Lower leg skin (tissue), 4 donors: Measurements from ENCODE around the gene IL1RAPL1. TPM values are rescaled to one million over a fixed set of nuclear protein-coding genes. Genes with fewer than 3 reads are reported as not detected.

Experiments
- DNase-seq, 2 donors: peaks; one replicate each; pipeline ENCODE4 v3.0.0-alpha.2; 2019; ENCODE audit warnings: low spot score in 2 of 2
- H3K4me3 ChIP-seq: fragments of 200-600 bp; sonication (generic); 2 replicates; pipeline ENCODE4 v1.5.1; 2017; ENCODE audit warnings: mild to moderate bottlenecking, low read depth; ENCODE audit not compliant: poor library complexity, severe bottlenecking
- POLR2A ChIP-seq, 2 donors: fragments of 450-650 bp; IDR thresholded peaks; one replicate each; pipeline ENCODE4 v1.6.1; 2016 to 2017; ENCODE audit warnings: antibody characterized with exemption in 2 of 2, mild to moderate bottlenecking in 1 of 2, moderate library complexity in 1 of 2
- WGBS, 2 donors: methylation state at CpG; one replicate each; pipeline ENCODE4 v1.1.5; 2018; 5-methylcytosine and 5-hydroxymethylcytosine counted together
- intact Hi-C: fragments of 100-400 bp; cut with DNase I; formaldehyde crosslinking; loops from one replicate; pipeline ENCODE4 v1.15.0; 2023; ENCODE audit warnings: low total_unique reads
- total RNA-seq, 4 donors: library from RNA; depleted of rRNA; stranded (reverse); fragments of >200 nt; gene quantifications; one replicate each; pipeline ENCODE4 v1.1.0, GENCODE V29; 2016
- TF ChIP-seq, protein P1 (sequence below), 3 donors: fragments of 450-650 bp; IDR thresholded peaks; one replicate each; pipeline ENCODE4 v1.5.1; 2016; ENCODE audit warnings: antibody characterized with exemption in 3 of 3, mild to moderate bottlenecking in 3 of 3, moderate library complexity in 2 of 3

IL1RAPL1 gene
- total RNA-seq, 4 donors from 2014 or later: 0.07 to 1.8 (median 0.10) TPM; not detected in 1

DNA sequence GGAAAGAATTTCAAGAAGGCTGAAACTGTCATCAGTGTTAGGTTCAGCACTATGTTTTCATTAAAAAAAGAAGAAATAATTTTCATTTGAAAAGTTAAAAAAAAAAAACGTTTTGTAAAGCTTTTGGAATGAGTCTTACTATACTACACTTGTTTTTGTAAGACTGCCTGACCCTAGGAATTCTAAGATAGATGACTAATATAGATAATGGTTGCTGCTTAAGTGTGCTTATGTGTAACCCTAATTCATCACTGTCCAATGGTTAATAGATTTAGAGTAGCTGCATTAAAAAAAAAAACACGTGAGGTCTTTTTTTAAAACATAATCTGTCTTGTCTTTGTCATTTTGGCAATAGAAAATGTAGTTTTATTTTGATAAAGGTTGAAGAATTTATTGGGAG, 323.2 kb downstream of the IL1RAPL1 start:
- DNase-seq: no peak
- TF ChIP-seq POLR2A (IDR thresholded peaks at IDR 0.05): no peak
- TF ChIP-seq, protein P1, sequence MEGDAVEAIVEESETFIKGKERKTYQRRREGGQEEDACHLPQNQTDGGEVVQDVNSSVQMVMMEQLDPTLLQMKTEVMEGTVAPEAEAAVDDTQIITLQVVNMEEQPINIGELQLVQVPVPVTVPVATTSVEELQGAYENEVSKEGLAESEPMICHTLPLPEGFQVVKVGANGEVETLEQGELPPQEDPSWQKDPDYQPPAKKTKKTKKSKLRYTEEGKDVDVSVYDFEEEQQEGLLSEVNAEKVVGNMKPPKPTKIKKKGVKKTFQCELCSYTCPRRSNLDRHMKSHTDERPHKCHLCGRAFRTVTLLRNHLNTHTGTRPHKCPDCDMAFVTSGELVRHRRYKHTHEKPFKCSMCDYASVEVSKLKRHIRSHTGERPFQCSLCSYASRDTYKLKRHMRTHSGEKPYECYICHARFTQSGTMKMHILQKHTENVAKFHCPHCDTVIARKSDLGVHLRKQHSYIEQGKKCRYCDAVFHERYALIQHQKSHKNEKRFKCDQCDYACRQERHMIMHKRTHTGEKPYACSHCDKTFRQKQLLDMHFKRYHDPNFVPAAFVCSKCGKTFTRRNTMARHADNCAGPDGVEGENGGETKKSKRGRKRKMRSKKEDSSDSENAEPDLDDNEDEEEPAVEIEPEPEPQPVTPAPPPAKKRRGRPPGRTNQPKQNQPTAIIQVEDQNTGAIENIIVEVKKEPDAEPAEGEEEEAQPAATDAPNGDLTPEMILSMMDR (IDR thresholded peaks at IDR 0.05): no peak
- intact Hi-C loops: no loop called here
- no peak overlapping the region for H3K4me3 ChIP-seq
- WGBS, 2 donors: 24 to 32% methylated on average over 2 of the region's 2 CpGs

DNA sequence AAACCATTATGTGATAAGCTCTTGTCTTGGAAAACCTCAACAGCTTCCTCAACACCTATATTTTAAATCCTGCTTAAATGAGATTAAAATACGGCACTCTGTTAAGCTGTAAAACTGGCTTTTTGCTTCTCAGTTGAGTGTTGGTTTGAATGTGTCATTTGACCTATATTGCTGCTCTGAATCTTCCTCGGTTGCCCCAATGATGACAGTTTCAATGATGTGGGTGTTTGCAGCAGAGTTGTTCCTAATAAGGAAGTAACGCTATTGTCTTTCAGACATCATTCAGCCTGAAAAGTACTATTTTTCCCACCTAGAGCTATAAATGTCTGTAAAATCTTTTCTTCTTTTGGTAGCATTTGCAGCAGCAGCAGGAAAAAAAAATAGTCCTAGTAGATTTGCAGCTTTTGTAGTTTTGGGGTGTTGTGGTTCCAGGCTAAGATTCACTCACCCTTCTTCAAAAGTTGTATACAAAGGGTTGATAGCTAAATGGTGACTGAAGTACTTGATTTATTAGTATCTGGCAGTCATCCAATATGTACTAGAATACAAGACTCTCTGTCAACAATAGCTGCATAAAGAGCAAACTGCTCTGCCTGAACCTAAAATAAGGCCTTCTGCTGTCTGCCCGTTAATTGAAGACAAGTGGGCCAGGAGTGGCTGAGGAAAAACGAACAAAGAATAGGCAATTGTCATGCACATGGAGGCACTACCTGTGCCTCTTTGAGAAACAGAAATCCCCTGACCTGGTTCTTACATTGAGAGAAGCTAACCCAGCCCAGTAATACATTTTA, 333.1 kb downstream of the IL1RAPL1 start:
- TF ChIP-seq, protein P1 (IDR thresholded peaks at IDR 0.05): no peak
- TF ChIP-seq POLR2A (IDR thresholded peaks at IDR 0.05): no peak
- H3K4me3 ChIP-seq: no peak overlapping the region
- 53 to 55% methylated on average over 5 of the region's 5 CpGs for WGBS, 2 donors
- DNase-seq: no peak
- intact Hi-C loops: no loop called here

DNA sequence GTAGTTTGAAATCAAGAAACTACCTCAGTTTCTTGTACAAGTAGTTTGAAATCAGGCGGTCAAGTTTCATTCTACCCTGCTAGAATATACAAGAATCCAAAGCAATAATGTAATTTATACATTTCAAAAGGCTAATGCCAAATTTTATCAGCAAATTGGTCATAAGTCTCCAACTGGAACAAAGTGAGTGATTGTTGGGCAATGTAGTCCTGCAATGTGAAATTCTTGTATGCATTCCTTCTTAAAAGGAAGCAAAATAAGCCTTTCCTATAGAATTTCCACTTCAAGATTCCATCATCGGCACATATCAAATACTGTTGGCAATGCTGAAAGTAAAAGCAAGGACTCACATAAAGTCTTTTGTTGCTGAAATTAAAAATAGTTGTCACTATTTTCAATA, 334.9 kb downstream of the IL1RAPL1 start:
- intact Hi-C loops: no loop called here
- DNase-seq: no peak
- 83 to 91% methylated on average over 2 of the region's 2 CpGs for WGBS, 2 donors

DNA sequence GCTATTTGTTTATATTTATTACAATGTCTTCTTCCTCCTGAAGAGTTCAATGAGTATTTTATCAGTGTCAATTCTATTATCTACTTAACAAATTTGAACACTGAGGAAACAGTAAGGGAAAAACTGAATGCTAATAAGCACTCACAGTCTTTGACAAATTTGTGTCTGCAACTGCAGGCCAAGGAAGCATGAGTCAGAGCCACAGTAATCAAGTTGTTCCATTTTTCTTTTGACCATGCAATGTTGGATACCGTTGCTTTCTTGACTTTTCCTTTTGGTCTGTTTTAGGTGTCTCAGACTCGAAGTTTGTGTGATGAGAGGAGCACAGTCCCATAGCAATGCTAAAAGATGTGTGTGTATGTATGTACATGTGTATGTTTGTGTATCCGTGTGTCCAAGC, 359.6 kb downstream of the IL1RAPL1 start:
- TF ChIP-seq, protein P1 (IDR thresholded peaks at IDR 0.05): no peak
- TF ChIP-seq POLR2A (IDR thresholded peaks at IDR 0.05): no peak
- intact Hi-C loops: no loop called here
- 60 to 91% methylated on average over 3 of the region's 3 CpGs for WGBS, 2 donors
- no peak overlapping the region for H3K4me3 ChIP-seq
- no peak for DNase-seq

More for the DNA sequence above, 334.9 kb downstream of the IL1RAPL1 start:
- no peak overlapping the region for H3K4me3 ChIP-seq
- TF ChIP-seq, protein P1 (IDR thresholded peaks at IDR 0.05): no peak
- no peak for TF ChIP-seq POLR2A (IDR thresholded peaks at IDR 0.05)

DNA sequence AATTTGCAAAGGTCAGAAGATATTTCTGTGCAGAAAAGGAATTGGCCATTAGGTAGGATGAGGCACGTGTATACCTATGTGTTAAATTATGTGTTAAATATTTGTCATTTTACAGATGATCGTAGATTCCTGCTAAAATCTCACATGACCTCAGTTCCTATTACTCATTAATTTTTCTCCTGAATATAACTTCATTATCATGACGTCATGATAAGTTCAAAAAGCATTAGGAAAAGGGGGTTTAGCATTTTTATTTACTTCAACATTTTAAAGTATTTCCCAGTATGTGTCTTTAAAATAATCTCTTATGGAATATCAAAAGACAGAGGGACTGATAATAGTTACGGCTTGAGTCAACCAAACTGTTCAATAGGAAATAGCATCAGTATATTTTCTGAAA, 372.8 kb downstream of the IL1RAPL1 start:
- intact Hi-C loops: no loop called here
- WGBS, 2 donors: 64 to 70% methylated on average over 4 of the region's 4 CpGs
- no peak for TF ChIP-seq POLR2A (IDR thresholded peaks at IDR 0.05)
- TF ChIP-seq, protein P1 (IDR thresholded peaks at IDR 0.05): no peak
- no peak overlapping the region for H3K4me3 ChIP-seq
- no peak for DNase-seq

DNA sequence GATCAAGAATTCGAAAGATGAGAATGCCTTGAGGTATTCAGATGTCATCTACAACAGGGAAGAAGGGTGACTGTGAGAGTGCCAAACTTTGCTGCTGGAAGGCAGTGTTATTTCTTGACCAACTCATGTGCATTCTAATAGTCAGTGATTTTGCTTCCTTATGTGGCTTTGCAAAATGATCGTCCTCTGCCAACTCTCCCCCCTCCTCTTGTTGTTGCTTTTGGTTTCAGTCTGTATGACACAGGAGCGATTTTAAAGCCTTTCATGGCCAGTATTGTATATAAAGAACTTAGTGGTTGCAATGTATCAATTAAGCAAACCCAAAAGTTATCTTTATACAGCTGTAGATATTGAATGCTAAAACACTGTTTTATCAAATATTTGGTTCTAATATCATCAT, 379.1 kb downstream of the IL1RAPL1 start:
- intact Hi-C loops: no loop called here
- WGBS, 2 donors: 40 to 41% methylated on average over 3 of the region's 3 CpGs
- no peak for DNase-seq
- H3K4me3 ChIP-seq: no peak overlapping the region
- TF ChIP-seq POLR2A (IDR thresholded peaks at IDR 0.05): no peak
- TF ChIP-seq, protein P1 (IDR thresholded peaks at IDR 0.05): no peak
